Measurements from ENCODE around the gene PLCB4. TPM values are rescaled to one million over a fixed set of nuclear protein-coding genes. Genes with fewer than 3 reads are reported as not detected.

PLCB4 gene
- polyA plus RNA-seq, 3 donors = 12.7 to 18.2 (median 14.8) TPM

- no peak for DNase-seq (ENCODE audit: extremely low read depth in 1 of 11, low read depth in 9 of 11, low spot score in 4 of 11)
These were observed 358.8 kb downstream of the PLCB4 start for GRCh38 chr20:9427430-9428291.

DNA sequence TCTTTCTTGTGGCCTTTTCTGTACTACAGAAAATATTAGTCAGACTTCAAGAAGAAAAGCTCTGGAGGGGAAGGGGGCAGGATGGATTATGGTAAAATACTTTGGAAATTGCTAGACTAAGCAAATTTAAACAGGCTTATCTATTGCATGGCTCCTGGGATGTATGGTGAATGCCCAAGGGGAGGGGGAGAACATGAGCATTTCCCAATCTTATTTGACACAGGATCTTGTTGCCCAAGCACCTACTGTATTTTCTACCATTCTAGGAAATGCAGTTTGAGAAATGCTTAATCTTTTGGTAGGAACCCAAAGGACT lies 359.4 kb downstream of the PLCB4 start:
- no peak for DNase-seq (ENCODE audit: extremely low read depth in 1 of 11, low read depth in 9 of 11, low spot score in 4 of 11)

GRCh38 chr20:9439806-9440205 lies 370.9 kb downstream of the PLCB4 start:
- no peak for DNase-seq (ENCODE audit: extremely low read depth in 1 of 11, low read depth in 9 of 11, low spot score in 4 of 11)

DNA sequence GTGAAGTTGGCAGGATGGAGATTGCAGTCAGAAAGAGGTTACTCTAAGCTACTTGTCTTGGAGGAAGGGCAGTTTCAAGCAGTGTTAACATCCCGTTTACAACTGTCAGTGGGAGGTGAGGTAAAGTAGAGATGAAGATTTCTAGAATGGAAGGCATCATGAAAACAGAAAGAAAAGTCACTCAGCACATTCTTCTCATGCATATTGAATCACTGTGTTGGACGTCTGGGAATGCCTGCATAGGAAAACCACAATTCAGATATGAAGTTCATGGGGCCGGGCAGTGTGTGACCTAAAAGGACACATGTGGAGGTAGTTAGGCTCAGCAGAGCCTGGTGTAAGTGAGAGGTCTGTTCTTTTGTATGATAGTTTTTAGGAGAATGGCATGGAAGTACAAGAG lies 372.0 kb downstream of the PLCB4 start:
- no peak for DNase-seq (ENCODE audit: extremely low read depth in 1 of 11, low read depth in 9 of 11, low spot score in 4 of 11)

DNA sequence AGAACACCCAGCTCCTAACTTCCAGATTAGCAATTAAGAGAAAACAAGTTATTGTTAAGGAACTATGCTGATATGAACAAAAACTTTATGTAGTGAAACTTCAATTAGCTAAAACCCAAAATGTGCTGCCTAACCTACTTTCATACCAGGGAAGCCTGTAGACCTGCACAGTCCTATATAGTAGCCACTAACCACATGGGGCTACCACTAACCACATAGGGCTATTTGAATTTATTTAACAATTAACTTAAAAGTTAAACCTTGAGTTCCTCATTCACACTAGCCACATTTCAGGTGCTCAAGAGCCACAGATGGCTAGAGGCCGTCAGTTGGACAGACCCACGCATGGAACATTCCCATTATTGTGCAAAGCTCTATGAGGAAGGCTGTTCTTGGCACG lies 373.1 kb downstream of the PLCB4 start:
- no peak for DNase-seq (ENCODE audit: extremely low read depth in 1 of 11, low read depth in 9 of 11, low spot score in 4 of 11)

- DNase-seq (ENCODE audit: extremely low read depth in 1 of 11, low read depth in 9 of 11, low spot score in 4 of 11) = no peak
These were observed 374.0 kb downstream of the PLCB4 start for GRCh38 chr20:9442858-9443257.

- DNase-seq (ENCODE audit: extremely low read depth in 1 of 11, low read depth in 9 of 11, low spot score in 4 of 11) = no peak
These were observed 376.0 kb downstream of the PLCB4 start for GRCh38 chr20:9444921-9445320.

- DNase-seq (ENCODE audit: extremely low read depth in 1 of 11, low read depth in 9 of 11, low spot score in 4 of 11) = no peak
These were observed 378.3 kb downstream of the PLCB4 start for GRCh38 chr20:9447182-9447581.

- no peak for DNase-seq (ENCODE audit: extremely low read depth in 1 of 11, low read depth in 9 of 11, low spot score in 4 of 11)
These were observed 384.3 kb downstream of the PLCB4 start for GRCh38 chr20:9453201-9453600.

- no peak for DNase-seq (ENCODE audit: extremely low read depth in 1 of 11, low read depth in 9 of 11, low spot score in 4 of 11)
These were observed 385.9 kb downstream of the PLCB4 start for GRCh38 chr20:9454791-9455190.

- DNase-seq (ENCODE audit: extremely low read depth in 1 of 11, low read depth in 9 of 11, low spot score in 4 of 11) = no peak
These were observed 388.2 kb downstream of the PLCB4 start for GRCh38 chr20:9457136-9457535.

GRCh38 chr20:9458138-9458796 lies 389.4 kb downstream of the PLCB4 start:
- no peak for DNase-seq (ENCODE audit: extremely low read depth in 1 of 11, low read depth in 9 of 11, low spot score in 4 of 11)

GRCh38 chr20:9460518-9460917 lies 391.6 kb downstream of the PLCB4 start:
- no peak for DNase-seq (ENCODE audit: extremely low read depth in 1 of 11, low read depth in 9 of 11, low spot score in 4 of 11)

- DNase-seq (ENCODE audit: extremely low read depth in 1 of 11, low read depth in 9 of 11, low spot score in 4 of 11) = no peak
These were observed 399.1 kb downstream of the PLCB4 start for GRCh38 chr20:9467995-9468394.

- no peak for DNase-seq (ENCODE audit: extremely low read depth in 1 of 11, low read depth in 9 of 11, low spot score in 4 of 11)
These were observed 406.0 kb downstream of the PLCB4 start for GRCh38 chr20:9474835-9475415.

- DNase-seq (ENCODE audit: extremely low read depth in 1 of 11, low read depth in 9 of 11, low spot score in 4 of 11) = no peak
These were observed 406.6 kb downstream of the PLCB4 start for GRCh38 chr20:9475456-9475855.

GRCh38 chr20:9476174-9476573 lies 407.3 kb downstream of the PLCB4 start:
- DNase-seq (ENCODE audit: extremely low read depth in 1 of 11, low read depth in 9 of 11, low spot score in 4 of 11) = no peak

DNA sequence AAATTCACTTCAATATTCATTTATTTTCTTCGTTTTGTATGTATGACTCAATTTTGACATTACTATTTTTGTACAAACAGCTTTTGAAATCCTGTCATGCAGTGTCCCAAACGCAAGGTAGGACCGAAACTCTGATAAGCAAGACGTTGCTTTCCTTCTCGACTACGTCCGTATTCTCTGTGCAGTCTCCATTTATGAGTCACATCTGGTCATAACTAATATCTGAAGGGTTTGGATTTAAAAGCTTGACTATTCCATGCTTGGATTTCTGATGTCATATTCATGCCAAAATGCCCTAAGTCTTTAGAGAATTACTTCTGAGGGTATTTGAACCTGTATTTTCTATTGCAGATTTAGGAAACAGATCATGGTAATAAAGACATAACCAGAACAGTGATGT lies 407.8 kb downstream of the PLCB4 start:
- DNase-seq (ENCODE audit: extremely low read depth in 1 of 11, low read depth in 9 of 11, low spot score in 4 of 11) = no peak

DNA sequence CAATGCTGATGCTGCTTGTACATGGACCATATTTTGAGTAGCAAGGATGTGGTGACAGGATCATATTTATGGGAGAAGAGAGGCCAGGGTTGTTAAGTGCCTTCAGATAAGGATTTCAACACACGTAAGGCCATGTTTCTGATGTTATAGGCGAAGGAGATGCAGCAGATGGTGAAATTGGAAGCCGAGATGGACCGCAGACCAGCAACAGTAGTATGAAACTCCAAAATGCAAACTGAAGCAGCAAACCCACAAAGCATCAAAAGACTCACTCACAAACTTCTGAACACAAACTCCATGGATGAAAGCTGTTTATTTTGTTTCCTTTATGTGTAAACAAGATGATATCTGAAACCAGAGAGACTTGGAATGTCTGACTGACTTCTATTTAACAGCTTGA lies 409.9 kb downstream of the PLCB4 start:
- DNase-seq (ENCODE audit: extremely low read depth in 1 of 11, low read depth in 9 of 11, low spot score in 4 of 11) = no peak

DNA sequence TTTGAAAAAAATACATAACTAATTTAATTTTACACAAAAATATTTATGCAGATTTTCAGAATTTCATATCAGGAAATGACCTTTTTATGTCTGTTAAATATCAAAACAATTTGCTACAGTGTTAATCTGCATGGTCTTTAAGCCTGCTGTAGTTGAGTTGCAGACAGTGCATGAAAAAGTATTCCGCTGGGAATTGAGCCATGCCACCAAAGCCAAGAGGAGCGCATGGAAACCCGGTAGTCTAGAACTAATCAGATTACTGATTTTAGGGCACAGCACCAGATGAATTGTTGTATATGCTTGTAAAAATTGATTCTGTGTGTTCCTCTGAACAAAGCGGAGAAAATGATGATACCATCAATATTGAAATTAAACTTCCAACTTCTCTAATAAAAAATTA lies 411.2 kb downstream of the PLCB4 start:
- no peak for DNase-seq (ENCODE audit: extremely low read depth in 1 of 11, low read depth in 9 of 11, low spot score in 4 of 11)
